Measurements from ENCODE around the gene FRMD4A. TPM values are rescaled to one million over a fixed set of nuclear protein-coding genes. Genes with fewer than 3 reads are reported as not detected.

The FRMD4A gene
- total RNA-seq, 4 donors from 2014 or later, result 4.4 to 7.1 (median 5.2) TPM

- TF ChIP-seq POLR2A (IDR thresholded peaks at IDR 0.05) (no peak), CTCF (IDR thresholded peaks at IDR 0.05 in 4 of 5, conservative IDR thresholded peaks at IDR 0.05 in 1 of 5) (no peak)
- Histone ChIP-seq H3K9me3 (no peaks in the 10 kb centered on the region), H3K4me3 (no peak overlapping the region), H3K27me3 (no peaks in the 10 kb centered on the region), H3K27ac (no peak overlapping the region), H3K36me3 (no peaks in the 10 kb centered on the region), H3K4me1 (no peaks in the 10 kb centered on the region)
- no peak for DNase-seq
- in situ Hi-C loops (cut with MboI; ENCODE audit: low sequenced_read_pairs in 4 of 4), result no loop called here
- intact Hi-C loops (cut with DNase I; ENCODE audit: low total_unique reads), result no loop called here
- ATAC-seq, result no peak
These were observed 9.5 kb upstream of the FRMD4A start for GRCh38 chr10:14340051-14340744.

GRCh38 chr10:14336736-14337135 is 6.0 kb upstream of the FRMD4A start:
- H3K27ac ChIP-seq, result no peak overlapping the region
- no peaks in the 10 kb centered on the region for H3K4me1 ChIP-seq
- no peak overlapping the region for H3K4me3 ChIP-seq
- no peaks in the 10 kb centered on the region for H3K36me3 ChIP-seq
- no peak for ATAC-seq
- TF ChIP-seq POLR2A (IDR thresholded peaks at IDR 0.05) (no peak), CTCF (IDR thresholded peaks at IDR 0.05 in 4 of 5, conservative IDR thresholded peaks at IDR 0.05 in 1 of 5) (no peak)
- in situ Hi-C loops (cut with MboI; ENCODE audit: low sequenced_read_pairs in 4 of 4) (no loop called here), intact Hi-C loops (cut with DNase I; ENCODE audit: low total_unique reads) (no loop called here)
- DNase-seq, result no peak
- no peaks in the 10 kb centered on the region for H3K27me3 ChIP-seq
- no peaks in the 10 kb centered on the region for H3K9me3 ChIP-seq

- Histone ChIP-seq H3K4me1 (no peaks in the 10 kb centered on the region), H3K4me3 (no peak overlapping the region), H3K27me3 (no peaks in the 10 kb centered on the region), H3K9me3 (no peaks in the 10 kb centered on the region), H3K27ac (no peak overlapping the region), H3K36me3 (no peaks in the 10 kb centered on the region)
- TF ChIP-seq POLR2A (IDR thresholded peaks at IDR 0.05), result no peak
- no peak for TF ChIP-seq CTCF (IDR thresholded peaks at IDR 0.05 in 4 of 5, conservative IDR thresholded peaks at IDR 0.05 in 1 of 5)
- in situ Hi-C loops (cut with MboI; ENCODE audit: low sequenced_read_pairs in 4 of 4) (no loop called here), intact Hi-C loops (cut with DNase I; ENCODE audit: low total_unique reads) (no loop called here)
- DNase-seq, result no peak
- ATAC-seq, result no peak
These were observed 4.0 kb upstream of the FRMD4A start for GRCh38 chr10:14334771-14335170.

- H3K27ac ChIP-seq, result no peak overlapping the region
- H3K9me3 ChIP-seq, result no peaks in the 10 kb centered on the region
- no peak for ATAC-seq
- H3K36me3 ChIP-seq, result no peaks in the 10 kb centered on the region
- no peak overlapping the region for H3K4me3 ChIP-seq
- H3K4me1 ChIP-seq, result no peaks in the 10 kb centered on the region
- in situ Hi-C loops (cut with MboI; ENCODE audit: low sequenced_read_pairs in 4 of 4) (no loop called here), intact Hi-C loops (cut with DNase I; ENCODE audit: low total_unique reads) (no loop called here)
- no peak for DNase-seq
- TF ChIP-seq CTCF (IDR thresholded peaks at IDR 0.05 in 4 of 5, conservative IDR thresholded peaks at IDR 0.05 in 1 of 5) (no peak), POLR2A (IDR thresholded peaks at IDR 0.05) (no peak)
- no peaks in the 10 kb centered on the region for H3K27me3 ChIP-seq
These were observed 2.9 kb upstream of the FRMD4A start for GRCh38 chr10:14333606-14334005.

GRCh38 chr10:14332903-14333302 is 2.2 kb upstream of the FRMD4A start:
- H3K9me3 ChIP-seq, result no peaks in the 10 kb centered on the region
- no peak overlapping the region for H3K27ac ChIP-seq
- in situ Hi-C loops (cut with MboI; ENCODE audit: low sequenced_read_pairs in 4 of 4) (no loop called here), intact Hi-C loops (cut with DNase I; ENCODE audit: low total_unique reads) (no loop called here)
- no peaks in the 10 kb centered on the region for H3K27me3 ChIP-seq
- no peak for ATAC-seq
- no peaks in the 10 kb centered on the region for H3K36me3 ChIP-seq
- TF ChIP-seq CTCF (IDR thresholded peaks at IDR 0.05 in 4 of 5, conservative IDR thresholded peaks at IDR 0.05 in 1 of 5) (no peak), POLR2A (IDR thresholded peaks at IDR 0.05) (no peak)
- DNase-seq, result no peak
- H3K4me1 ChIP-seq, result no peaks in the 10 kb centered on the region
- H3K4me3 ChIP-seq, result no peak overlapping the region
